SU-DHL-6 (cell line): Measurements from ENCODE around the gene WIPF3.

Experiments
- CTCF ChIP-seq: fragments of 200-600 bp; sonication (generic); IDR thresholded peaks from one replicate; pipeline ENCODE4 v1.5.1; 2017; ENCODE audit warnings: antibody characterized with exemption, mild to moderate bottlenecking, low read length, moderate library complexity; ENCODE audit not compliant: insufficient read depth, poor library complexity, severe bottlenecking
- EZH2phosphoT487 ChIP-seq: fragments of 200-600 bp; sonication (generic), shearing (Covaris generic); conservative IDR thresholded peaks from 2 replicates; pipeline ENCODE4 v1.6.1; 2018; ENCODE audit warnings: mild to moderate bottlenecking, antibody characterized with exemption, low read length, moderate library complexity, mixed read lengths

GRCh38 chr7:29896685-29897411 is 90.5 kb downstream of the WIPF3 start:
- TF ChIP-seq CTCF (no peak), EZH2phosphoT487 (no peak)
